Neutrophil (primary cell): ENCODE data around the gene ABLIM1.

Source experiments
- H3K27ac ChIP-seq: fragments of 200-600 bp; sonication (generic); 2 replicates; pipeline ENCODE4 v1.5.1; 2016; ENCODE audit warnings: mild to moderate bottlenecking, moderate library complexity
- H3K27me3 ChIP-seq: fragments of 200-600 bp; sonication (generic); 2 replicates; pipeline ENCODE4 v1.6.0; 2016; ENCODE audit warnings: mild to moderate bottlenecking
- H3K36me3 ChIP-seq: fragments of 200-600 bp; sonication (generic); 2 replicates; pipeline ENCODE4 v1.5.1; 2017
- H3K4me1 ChIP-seq, 2 experiments: fragments of 200-600 bp in 1 of 2; sonication (generic) in 1 of 2; 1 replicate in 1 of 2; 2 replicates in 1 of 2; pipeline versions ENCODE4 v1.5.1 to v1.6.1; 2013 to 2016; ENCODE audit warnings: low read depth in 1 of 2, low read length in 1 of 2, mild to moderate bottlenecking in 1 of 2, moderate library complexity in 1 of 2; ENCODE audit not compliant: control insufficient read depth in 1 of 2, insufficient read depth in 1 of 2
- H3K4me3 ChIP-seq, 2 experiments: fragments of 200-600 bp in 1 of 2; sonication (generic) in 1 of 2; 1 replicate in 1 of 2; 2 replicates in 1 of 2; pipeline ENCODE4 v1.5.1; 2013 to 2016; ENCODE audit warnings: low read depth in 1 of 2, low read length in 1 of 2, mild to moderate bottlenecking in 1 of 2, moderate library complexity in 1 of 2
- H3K9me3 ChIP-seq: fragments of 200-600 bp; sonication (generic); 2 replicates; pipeline ENCODE4 v1.5.1; 2016
- TF ChIP-seq, protein P1 (sequence below): fragments of 200-600 bp; sonication (generic); IDR thresholded peaks from 2 replicates; pipeline ENCODE4 v1.5.1; 2016; ENCODE audit warnings: antibody characterized with exemption

ABLIM1 gene

DNA sequence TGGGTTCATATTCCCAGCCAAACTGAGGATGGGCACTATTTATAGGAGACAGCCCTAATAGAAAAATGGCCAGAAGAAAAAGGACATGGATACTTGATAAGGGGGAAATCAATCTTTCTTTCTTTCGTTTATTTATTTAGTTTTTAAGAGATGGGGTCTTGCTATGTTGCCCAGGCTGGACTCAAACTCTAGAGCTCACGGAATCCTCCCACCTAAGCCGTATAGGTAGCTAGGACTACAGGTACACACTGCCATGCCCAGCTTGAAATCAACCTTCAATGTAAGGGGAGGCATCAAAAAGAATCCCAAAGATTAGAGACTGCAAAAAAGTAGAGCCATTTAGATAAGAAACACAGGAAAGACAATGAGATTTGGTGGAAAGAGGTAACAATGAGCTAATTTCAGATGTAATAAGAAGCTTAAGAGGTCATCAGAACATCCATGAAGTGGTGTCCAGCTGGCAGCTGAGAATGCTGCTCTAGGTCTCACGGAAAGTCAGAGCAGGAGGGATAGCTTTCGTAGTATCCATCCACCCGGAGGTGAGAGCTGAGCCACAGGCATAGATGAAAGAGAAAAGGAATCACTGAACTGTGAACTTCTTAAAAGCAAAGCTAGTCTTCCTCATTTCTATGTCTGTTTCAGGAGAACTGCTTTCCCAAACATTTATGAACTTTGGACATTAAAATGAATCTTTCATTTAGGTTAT lies 10.5 kb upstream of the ABLIM1 start:
- TF ChIP-seq, protein P1, sequence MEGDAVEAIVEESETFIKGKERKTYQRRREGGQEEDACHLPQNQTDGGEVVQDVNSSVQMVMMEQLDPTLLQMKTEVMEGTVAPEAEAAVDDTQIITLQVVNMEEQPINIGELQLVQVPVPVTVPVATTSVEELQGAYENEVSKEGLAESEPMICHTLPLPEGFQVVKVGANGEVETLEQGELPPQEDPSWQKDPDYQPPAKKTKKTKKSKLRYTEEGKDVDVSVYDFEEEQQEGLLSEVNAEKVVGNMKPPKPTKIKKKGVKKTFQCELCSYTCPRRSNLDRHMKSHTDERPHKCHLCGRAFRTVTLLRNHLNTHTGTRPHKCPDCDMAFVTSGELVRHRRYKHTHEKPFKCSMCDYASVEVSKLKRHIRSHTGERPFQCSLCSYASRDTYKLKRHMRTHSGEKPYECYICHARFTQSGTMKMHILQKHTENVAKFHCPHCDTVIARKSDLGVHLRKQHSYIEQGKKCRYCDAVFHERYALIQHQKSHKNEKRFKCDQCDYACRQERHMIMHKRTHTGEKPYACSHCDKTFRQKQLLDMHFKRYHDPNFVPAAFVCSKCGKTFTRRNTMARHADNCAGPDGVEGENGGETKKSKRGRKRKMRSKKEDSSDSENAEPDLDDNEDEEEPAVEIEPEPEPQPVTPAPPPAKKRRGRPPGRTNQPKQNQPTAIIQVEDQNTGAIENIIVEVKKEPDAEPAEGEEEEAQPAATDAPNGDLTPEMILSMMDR = no peak
- H3K9me3 ChIP-seq = no peaks in the 10 kb centered on the region
- H3K27me3 ChIP-seq = no peaks in the 10 kb centered on the region
- H3K27ac ChIP-seq = no peak overlapping the region
- peaks cover 5 to 8% of the 10 kb centered on the region in 2 experiments for H3K4me1 ChIP-seq
- H3K4me3 ChIP-seq = no peak overlapping the region
- no peaks in the 10 kb centered on the region for H3K36me3 ChIP-seq

DNA sequence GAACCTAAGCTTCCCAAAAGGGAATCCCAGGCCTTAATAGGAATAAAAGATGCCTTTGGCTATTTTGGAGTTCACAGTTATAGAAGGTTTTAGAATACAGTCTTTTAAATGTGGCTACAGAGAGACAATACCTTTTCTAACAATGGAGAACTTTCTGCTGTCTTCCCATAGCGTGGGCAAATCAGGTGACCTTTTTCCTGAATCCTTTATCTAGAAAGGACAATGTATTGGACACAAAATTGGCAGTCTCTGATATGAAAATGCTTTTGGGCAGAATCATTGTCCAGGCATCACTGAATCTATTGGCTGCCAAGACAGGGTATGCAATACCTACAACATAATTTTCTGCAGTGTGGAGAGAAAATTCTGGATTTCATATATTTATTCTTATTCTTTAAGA lies 7.8 kb upstream of the ABLIM1 start:
- H3K4me1 ChIP-seq = no peaks in the 10 kb centered on the region
- H3K36me3 ChIP-seq = no peaks in the 10 kb centered on the region
- TF ChIP-seq, protein P1 = no peak
- H3K27me3 ChIP-seq = no peaks in the 10 kb centered on the region
- H3K9me3 ChIP-seq = no peaks in the 10 kb centered on the region
- no peak overlapping the region for H3K27ac ChIP-seq
- no peak overlapping the region for H3K4me3 ChIP-seq

DNA sequence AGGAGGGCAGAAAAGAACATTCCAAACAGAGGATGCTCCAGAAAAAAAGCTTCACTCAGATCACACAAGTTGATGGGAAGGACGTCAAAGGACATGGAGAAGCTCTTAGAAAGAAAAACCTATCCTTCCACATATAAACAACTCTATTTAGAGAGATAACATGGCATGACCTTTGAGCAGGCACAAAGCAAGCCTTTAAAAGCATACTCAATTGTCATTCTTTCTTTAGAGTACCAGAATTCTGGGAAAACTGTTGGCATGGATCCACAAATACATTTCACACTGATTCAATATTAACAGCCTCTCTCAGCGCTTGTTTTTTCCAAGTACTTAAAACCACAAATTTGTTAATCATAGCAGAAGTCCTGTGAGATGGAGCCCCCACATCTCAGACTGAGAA lies 7.3 kb upstream of the ABLIM1 start:
- no peaks in the 10 kb centered on the region for H3K36me3 ChIP-seq
- H3K4me1 ChIP-seq = no peaks in the 10 kb centered on the region
- no peaks in the 10 kb centered on the region for H3K9me3 ChIP-seq
- no peak overlapping the region for H3K4me3 ChIP-seq
- H3K27ac ChIP-seq = no peak overlapping the region
- no peaks in the 10 kb centered on the region for H3K27me3 ChIP-seq
- TF ChIP-seq, protein P1 = no peak

DNA sequence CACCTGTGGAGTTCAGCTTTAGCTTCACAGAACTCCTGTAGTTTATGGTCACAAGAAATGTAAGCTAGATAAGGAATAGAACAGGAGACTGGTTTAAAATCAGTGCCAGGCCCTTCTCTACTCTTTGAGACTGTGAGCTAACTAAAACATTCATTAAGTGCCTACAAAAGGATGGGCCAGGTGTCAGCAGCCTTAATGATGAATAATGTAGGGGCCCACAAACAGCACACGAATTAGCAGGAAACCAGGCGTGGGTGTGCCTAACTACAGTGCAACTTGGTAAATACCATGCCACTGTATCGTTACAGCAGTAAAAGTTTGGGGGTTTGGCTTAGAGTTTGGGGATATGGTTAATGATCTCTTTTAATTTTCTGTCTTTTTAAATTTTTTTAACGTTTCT lies 6.1 kb upstream of the ABLIM1 start:
- H3K27ac ChIP-seq = no peak overlapping the region
- TF ChIP-seq, protein P1 = no peak
- H3K9me3 ChIP-seq = no peaks in the 10 kb centered on the region
- H3K27me3 ChIP-seq = no peaks in the 10 kb centered on the region
- no peaks in the 10 kb centered on the region for H3K36me3 ChIP-seq
- no peak overlapping the region for H3K4me3 ChIP-seq
- H3K4me1 ChIP-seq = no peaks in the 10 kb centered on the region

DNA sequence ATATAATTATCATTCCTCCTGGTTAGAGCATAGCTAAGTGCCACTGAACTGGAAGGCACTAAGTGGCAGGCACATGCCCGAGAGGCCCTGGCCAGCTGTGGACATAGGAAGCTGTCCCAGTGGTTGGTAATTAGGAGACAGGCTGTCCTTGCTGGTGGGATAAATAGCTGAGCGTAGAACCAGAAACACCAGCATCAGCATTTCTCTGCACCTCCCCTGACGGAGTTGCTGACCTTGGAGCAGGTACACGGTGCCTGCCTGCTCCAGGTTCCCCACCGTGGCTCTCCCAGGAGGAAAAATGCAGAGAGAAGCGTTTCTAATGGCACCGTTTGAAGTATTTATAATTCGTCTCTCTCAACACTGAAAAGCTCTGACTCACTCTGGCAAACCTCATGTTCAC lies 5.6 kb upstream of the ABLIM1 start:
- Histone ChIP-seq H3K9me3 (no peaks in the 10 kb centered on the region), H3K27ac (no peak overlapping the region), H3K27me3 (no peaks in the 10 kb centered on the region), H3K36me3 (no peaks in the 10 kb centered on the region), H3K4me3 (no peak overlapping the region), H3K4me1 (no peaks in the 10 kb centered on the region)
- TF ChIP-seq, protein P1 = no peak
